NCI-H1417 treated with DMSO at 0.1 percent for 48 hours (cell line): Measurements from ENCODE around the gene CMIP.

Experiments used
- DNase-seq: peaks from one replicate; lab custom pipeline; 2025; lab: John Stamatoyannopoulos, UW

CMIP gene

DNA sequence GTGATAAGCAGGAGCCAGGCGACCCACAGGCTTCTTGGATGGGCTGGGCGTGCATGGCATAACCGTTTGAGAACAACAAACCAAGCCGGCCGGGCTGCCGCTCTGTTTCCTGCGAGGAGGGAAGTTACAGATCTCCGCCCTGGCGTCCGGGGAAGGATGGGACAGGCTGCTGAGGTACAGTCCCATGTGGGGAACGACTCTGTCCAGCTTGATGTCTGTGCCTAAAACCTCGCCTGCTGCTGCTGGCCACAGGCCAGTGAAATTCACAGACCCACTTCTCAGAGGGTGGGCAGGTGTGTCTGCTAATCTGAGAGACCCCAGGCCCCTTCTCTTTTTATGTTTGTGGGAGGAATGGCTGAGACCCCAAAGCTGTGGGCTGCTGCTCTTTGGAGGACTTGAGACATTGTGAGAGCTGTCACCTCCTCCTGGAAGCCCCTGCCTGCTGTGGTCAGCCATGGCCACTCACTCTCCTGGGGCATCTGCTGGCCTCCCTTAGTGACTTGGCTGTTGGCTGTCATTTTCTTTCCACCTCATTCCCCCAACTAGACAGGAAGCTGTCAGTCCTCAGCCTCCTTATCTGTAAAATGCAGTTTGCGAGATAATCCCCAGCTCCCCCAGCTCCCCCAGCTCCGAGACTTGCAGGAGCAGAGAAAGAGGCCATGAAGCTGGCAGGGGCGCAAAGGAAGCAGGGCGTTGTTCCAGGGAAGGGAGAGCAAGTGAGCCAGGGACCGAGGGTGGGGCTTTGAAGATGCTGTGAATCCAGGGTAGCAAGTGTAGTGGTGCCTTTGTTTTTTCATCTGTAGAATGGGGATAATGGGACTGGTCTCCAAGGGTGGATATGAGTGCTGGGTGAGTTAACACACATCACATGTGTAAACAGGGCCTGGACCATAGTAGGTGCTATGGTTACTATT, 51.0 kb downstream of the CMIP start:
- no peak for DNase-seq

DNA sequence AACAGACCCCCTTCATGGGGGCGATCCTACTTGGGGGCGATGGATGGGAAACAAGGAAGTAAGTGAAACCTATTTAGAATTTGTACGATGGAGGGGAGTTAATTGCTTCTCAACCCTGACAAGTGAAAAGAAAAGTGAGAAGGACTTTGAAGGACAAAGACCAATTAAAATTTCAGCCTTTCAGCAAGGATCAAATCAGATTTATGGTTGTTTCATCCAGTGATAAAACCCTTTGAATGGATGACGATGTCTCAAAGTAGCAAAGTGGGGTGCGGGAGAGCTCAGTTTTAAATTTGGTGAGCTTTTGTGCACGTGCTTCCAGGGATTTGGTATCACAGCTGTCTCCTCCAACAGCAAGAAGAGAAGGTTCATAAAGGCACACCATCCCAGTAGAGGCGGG, 51.7 kb downstream of the CMIP start:
- no peak for DNase-seq

DNA sequence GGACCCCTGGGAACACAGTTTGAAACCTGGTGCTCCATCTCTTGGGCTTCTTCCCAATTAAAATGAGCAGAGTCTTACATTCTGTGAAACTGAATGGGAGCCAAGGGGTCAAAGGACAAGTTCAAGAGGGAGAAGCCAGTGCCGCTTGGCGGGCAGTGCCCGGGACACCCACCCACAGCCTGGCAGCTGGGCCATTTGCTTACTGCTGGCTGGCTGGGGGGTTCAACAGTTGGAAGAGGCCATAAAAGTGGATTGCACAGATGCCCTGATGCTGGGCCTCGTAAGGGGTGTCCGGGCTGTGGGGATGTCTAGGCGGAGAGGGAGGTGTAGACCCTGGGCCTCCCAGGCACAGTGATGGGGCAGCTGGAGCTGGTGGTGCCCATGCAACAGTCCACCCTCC, 52.1 kb downstream of the CMIP start:
- DNase-seq: no peak

DNA sequence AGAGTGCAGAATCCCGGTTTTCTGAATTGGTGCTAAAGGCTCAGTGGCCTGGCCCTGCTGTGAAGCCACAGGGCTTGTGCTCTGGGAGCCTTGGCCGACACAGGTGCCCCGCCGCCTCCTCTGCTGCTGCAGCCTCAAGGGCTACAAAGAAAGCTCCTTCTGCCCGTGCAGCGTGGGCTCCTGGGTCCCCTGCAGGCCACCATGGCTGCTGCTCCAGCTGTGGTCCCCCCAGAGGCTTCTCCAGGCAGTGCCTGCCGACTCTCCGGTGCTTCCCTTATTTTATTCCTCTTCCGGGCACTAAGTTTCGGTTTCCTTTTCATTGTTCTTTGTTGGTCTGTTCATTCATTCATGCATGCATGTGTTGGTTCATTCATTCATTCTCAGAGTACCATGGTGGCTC, 53.1 kb downstream of the CMIP start:
- DNase-seq: no peak

DNA sequence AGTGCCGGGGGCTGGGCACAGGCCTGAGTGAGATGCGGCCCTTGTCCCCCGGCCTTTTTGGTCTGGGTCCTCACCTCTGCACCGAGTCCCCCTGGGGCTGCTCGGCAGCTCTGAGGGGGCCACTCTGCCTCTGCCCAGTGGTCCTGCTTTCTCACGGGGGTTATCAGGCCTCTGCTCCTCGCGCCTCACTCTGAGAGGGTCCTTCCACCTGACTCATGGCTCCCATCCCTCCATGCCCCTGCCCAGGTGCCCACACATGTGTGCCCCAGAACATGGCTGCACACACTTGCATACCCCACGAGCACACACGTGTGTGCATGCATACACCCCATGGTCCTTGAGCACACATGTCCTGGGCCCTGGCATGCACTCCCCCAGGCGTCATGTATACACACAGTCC, 53.7 kb downstream of the CMIP start:
- DNase-seq: no peak

DNA sequence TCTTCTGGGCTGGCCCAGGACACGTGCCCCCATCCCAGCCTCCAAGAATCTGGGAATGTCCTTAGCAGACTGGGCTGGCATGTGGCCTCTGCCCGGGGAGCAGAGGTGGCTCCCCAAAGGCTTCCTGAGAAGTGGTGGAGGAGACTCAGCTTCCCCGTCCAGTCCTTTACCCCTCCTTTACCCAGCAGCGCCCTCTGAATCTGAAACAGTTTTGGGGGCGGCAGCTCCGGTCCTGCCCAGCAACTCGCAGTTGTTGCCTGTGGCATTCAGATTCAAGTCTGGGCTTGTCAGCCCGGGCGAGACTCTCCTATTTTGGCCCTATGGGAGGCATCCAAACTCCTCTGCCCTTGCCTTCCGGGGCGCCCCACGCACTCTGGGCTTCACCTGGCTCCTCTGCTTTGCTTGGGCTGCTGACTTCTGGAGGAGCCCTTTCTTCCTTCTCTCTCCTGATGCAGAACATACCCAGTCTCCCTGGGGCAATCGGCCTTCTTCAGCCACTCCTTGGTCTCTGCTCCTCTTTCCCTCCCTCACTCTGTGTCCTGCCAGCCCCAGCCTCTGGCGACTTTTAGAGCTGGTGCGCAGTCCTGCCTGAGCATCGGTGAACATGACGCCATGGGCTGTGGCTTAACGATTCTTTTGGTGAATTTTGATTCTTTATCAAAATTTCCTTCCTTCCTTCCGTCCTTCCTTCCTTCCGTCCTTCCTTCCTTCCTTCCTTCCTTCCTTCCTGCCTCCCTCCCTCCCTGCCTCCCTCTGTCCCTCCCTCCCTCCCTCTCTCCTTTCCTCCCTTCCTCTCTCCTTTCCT, 55.2 kb downstream of the CMIP start:
- no peak for DNase-seq

DNA sequence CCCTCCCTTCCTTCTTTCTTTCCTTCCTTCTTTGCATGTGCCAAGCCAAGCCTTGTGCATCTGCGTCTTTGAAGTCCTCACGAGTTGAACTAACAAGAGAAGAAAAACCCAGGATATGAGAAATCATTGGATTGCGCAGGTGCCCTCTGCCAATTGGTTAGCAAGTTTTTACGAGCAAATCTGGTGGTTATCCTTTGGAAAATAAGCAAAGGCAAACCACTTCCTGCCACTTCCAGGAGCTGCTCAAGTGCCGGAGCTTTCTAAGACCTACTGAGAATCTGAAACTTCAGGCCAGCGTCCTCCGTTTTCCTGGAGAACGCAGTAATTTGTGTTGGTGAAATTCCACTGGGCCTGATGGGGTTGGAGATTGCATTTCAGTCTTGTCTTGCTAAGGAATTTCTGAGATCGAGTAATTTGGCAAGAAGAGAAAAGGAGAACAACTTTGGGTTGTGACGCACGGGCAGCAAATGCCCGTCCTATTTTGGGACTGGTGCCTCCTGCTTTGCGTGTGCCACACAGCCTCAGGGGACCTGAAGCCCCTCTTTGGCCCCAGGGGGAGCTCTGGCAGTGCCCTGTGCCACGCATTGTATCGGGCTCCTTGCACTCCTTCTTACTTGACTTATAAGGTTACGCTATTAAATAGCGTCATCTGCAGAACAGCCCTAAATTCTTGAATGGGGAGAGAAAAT, 56.4 kb downstream of the CMIP start:
- DNase-seq: no peak

DNA sequence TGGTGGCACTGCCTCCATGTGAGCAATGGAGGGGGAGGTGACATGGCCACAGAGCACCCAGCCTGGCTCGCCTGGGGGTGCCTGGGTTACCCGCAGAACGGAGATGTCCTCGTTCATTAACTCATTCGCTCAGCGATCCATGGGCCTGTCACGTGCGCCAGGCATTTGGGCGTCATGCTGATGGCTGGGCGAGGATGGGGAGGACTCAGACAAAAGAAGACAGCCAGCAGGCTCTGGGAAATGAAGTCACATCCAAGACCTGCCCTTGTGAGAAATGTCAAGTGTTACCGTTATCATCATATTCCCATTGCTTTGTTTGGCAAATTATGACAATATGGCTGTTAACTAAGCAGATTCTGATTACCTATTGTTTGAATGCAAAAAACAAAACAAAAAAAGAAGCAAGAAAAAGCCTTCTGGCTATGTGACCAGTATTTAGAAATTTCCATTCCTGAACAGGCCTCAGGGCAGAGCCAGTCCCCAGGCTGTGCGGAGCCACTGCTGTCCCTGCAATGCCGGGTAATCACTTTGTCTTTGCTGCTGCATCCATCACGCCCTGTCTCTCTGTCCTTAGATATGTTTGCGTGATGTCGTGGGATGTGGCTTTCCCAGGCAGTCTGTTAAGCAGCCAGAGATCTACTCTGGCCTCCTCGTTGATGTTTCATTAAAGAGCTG, 57.9 kb downstream of the CMIP start:
- no peak for DNase-seq

DNA sequence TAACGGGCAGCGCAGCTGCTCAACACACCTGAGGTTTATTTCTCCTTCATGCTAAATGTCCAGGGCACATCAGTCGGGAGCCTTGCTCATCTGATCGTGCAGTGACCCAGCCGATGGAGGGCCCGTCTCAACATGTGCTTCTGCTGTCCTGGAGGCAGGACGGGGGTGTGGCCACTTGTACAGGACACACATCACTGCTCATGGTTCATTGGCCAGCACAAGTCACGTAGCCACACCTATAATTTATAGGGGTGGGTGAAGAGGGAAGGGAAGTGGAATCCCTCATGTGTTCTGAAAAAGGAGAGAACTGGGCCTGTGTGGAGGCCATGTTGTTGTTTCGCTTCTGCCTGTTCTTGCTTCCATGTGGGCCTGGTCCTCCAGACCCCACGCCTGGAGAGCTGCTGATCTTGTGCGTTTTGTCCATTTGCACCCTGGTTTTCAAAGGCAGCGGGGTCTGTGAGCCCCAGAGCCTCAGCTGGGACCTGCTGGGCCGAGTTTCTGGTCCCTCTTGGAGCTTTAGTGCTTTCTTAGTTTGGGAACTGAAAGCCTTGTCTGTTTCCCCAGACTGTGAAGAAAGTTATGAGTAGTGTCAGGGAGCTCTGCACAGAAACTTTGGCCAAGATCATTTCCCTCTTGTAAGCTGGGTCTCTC, 60.5 kb downstream of the CMIP start:
- no peak for DNase-seq

DNA sequence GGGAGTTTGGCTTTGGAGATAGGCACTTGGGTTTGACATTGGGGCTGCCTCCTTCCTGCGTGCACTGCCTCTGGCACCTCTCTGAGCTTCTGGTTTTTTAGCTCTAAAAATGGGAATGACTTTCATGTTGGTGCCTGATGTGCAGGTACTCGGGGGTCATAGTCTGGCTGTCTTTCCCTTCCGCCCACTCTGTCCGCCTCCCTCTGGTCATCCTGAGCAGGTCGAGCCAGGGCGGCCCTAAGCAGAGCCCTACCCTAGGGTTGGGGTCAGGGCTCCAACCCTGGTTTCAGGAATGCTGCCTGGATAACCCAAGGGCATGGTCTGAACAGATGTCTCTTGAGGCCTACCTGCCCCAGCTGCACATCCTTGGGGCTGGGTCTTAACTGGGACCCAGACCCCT, 64.8 kb downstream of the CMIP start:
- no peak for DNase-seq

DNA sequence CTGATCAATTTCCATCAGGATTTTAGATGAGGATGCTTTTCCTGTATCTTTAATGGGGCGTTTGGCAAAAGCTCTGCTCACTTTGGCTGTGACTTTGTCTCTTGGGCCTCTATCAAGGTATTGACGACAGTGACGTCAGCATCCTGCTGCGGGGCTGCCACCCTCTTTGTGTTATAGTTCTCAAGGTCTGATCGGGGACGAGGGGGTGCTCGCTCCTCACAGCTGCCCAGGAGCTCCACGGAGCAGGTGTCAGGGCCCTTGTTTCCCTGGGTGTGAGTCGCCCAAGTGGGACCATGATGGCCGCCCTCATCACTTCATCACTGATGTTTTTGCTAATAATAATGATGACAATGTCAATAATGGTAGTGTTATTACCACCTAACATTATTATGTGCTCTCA, 65.4 kb downstream of the CMIP start:
- no peak for DNase-seq

DNA sequence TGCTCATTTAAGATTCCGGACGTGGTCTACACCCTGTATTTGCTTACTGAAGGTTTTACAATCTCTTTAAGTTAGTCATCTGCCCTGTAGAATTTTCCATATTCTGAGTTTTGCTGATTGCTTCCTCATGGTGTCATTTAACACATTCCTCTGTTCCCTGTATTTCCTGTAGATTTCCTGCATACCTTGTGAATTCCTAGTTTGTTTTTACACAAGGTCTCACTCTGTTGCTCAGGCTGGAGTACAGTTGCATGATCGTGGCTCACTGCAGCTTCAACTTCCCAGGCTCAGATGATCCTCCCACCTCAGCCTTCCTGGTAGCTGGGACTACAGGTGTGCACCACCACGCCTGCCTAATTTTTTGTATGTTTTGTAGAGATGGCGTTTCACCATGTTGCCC, 66.8 kb downstream of the CMIP start:
- DNase-seq: no peak

DNA sequence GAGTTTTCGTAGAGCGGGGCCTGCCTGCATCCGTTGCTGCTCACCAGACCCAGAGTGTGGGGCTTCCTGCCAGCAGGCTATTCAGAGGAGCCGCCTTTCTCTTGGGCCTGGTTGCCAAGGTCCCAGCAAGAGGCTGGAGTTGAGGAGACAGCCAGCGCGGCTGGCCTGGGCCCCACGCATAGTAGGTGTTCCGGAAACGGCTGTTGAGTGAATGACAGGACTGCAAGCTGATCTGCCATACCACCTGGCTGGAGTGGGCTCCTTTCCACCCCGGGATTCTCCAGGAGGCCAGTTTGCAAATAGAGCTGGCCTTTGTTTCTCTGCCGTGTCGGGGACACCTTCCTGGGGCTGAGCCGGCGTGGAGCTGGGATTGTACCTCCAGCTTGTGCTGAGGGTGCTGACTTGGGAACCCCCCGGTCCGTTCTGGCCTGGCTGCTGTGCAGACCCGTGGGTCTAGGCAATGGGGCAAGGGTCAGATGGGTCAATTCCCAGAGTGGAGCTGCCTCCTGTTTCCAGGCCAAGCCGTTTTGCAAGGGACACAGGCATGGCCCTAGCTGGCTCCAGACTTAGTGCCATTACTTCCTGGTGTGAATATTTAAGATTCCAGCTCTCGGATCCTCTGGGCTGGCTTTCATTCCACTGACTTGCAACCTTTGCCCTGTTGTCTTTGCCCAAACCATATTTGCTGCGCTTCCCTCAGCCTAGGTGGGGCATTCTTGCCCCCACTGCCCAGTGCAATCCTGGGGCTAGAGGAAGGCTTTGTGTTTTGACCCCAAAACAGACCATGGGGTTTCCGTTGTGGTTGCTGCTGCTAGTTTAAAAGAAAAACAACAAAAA, 68.8 kb downstream of the CMIP start:
- no peak for DNase-seq

DNA sequence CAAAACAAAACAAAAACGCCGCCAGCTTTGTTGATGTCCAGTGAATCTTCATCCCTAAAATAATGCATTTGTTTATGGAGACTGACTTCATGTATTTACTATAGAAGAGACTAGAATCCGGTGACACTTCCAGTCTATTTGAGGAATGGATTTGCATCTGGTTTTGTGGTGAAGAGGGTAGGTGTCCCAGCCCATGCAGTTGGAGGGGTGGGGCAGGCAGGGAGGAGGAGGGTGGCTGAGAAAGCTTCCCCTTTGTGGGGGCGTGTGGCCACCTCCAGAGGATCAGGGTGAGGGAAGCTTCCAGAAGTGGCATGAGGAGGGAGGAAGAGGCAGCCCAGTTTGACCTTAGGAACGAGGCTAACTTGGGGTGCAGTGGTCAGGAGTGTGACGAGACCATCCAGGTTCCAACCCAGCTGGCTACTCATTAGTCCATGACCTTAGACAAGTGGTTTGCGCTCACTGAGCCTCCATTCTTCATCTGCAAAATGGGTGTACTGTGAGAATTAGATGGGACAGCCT, 69.5 kb downstream of the CMIP start:
- no peak for DNase-seq

DNA sequence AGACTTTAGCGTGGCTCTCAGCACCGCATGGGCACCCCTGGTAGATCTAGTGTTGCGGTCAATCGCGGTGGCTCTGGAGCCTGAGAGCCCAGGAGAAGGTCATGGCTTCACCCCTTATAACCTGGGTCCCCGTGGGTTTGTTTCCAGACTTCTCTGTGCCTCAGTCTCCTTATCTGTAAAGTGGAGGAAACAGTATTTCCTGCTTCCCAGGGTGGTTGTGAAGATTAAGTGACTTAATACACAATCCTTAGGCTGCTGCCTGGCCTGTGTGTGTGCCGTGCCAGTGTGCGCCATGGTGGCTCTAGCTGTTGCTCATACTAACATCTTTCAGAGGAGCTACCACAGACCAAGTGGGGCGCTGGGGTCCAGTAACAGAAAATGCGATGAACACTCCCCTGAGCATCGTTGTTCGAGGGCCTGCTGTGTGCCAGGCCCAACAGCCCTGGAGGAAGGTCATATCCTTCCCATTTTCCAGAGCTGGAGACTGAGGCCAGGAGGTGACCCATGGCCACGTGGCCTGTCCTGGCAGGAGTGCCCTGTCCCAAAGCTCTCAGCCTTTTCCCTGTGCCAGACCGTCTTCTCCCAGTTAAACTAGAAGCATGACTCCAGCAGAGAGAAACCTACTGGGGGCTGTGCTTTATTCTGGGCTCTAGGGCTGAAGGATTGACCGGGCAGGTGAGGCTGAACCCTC, 70.1 kb downstream of the CMIP start:
- no peak for DNase-seq

DNA sequence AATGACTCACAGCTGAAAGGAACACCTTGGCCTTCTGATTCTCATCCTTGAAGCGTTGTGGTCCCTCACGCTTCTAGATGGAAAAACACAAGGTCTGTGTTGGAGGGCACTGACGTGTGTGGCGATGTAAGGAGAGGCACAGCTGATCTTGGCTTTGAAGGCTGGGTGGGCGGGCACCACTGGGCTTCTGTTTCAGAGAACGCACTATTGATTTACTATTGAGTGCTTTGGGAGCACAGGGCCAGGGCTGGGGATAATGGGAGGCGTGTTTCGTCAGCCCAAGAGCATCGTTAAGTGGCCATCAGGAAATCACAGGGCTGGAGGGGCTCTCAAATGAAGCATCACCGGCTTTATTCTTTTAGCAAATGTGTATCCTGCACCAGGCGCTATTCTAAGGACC, 70.7 kb downstream of the CMIP start:
- DNase-seq: peak; percentile 57

DNA sequence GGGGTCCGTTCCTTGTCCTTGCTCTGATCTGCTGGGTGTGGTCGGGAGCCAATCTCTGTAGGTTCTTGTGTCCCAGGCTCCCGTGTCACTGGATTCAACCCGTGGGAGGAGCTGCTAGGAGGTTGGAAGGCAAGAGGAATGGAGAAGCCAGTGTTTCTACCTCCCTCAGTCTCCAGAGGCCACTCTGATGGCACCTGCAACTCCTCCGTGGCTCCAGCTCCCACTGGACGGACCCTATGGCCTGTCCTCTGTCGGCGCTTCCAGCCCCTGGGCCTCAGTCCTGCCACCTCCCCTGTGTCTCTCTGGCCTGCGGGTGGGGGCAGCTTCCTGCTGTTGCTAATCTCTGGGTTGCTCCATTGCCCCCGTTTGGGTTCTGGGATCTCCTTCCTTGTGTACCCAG, 71.1 kb downstream of the CMIP start:
- DNase-seq: no peak

DNA sequence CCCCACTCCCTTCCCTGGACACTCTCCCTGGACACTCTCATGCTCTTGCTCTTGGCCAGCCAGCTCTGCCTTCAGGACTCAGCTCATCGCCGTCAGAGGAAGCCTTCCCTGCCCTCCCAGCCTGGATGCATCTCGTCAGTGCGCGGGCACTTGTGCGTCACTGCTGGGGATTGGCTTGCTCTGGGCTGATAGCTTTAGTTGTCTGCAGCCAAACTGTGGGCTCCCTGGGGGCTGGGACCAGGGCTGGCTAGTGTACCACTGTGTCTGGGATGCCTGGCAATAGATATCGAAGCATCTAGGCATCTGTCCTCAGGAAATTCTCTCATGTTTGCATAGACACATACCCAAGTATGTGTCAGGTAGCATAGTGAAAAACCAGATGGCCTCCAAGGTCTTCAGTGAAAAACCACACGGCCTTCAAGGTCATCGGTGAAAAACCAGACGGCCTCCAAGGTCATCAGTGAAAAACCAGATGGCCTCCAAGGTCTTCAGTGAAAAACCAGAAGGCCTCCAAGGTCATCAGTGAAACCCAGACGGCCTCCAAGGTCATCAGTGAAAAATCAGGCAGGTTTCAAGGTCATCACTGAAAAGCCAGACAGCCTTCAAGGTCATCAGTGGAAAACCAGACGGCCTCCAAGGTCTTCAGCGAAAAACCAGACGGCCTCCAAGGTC, 72.0 kb downstream of the CMIP start:
- no peak for DNase-seq

DNA sequence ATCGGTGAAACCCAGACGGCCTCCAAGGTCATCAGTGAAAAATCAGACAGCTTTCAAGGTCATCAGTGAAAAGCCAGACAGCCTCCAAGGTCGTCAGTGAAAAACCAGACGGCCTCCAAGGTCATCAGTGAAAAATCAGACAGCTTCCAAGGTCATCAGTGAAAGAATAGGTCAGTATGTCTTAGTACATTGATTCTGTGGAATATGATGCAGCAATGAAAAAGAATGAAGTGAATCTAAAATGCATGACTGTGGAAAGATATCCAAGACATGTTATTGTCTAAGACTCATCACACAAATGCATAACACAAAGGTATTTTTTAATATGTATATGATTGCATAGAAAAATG, 72.5 kb downstream of the CMIP start:
- no peak for DNase-seq
